HepG2 (cell line): ENCODE data around the gene RAB38. TPM values are rescaled to one million over a fixed set of nuclear protein-coding genes. Genes with fewer than 3 reads are reported as not detected.

Experiments
- E2F2 ChIP-seq: sonication (generic); formaldehyde crosslinking; IDR thresholded peaks from 2 replicates; pipeline ENCODE4 v1.4.0; 2020; ENCODE audit warnings: missing genetic modification reagents, borderline replicate concordance
- GLI4 ChIP-seq: sonication (generic); formaldehyde crosslinking; IDR thresholded peaks from 2 replicates; pipeline ENCODE4 v1.5.1; 2020; ENCODE audit warnings: missing genetic modification reagents, mild to moderate bottlenecking, moderate library complexity, borderline replicate concordance
- JUND ChIP-seq: sonication (generic); formaldehyde crosslinking; IDR thresholded peaks from 2 replicates; pipeline ENCODE4 v1.8.0; 2022; ENCODE audit warnings: mild to moderate bottlenecking, missing genetic modification reagents
- NONO ChIP-seq, 2 experiments: fragments of 450-650 bp in 1 of 2; sonication (generic) in 1 of 2; formaldehyde crosslinking in 1 of 2; IDR thresholded peaks in 1 of 2; conservative IDR thresholded peaks in 1 of 2; 2 replicates each; pipeline versions ENCODE4 v1.6.1 to v1.8.0; 2017 to 2022; ENCODE audit warnings: mild to moderate bottlenecking in 1 of 2, missing genetic modification reagents in 1 of 2, moderate library complexity in 1 of 2
- SOX13 ChIP-seq, 3 experiments: fragments of 450-650 bp in 1 of 3; sonication (generic) in 1 of 3; formaldehyde crosslinking in 1 of 3; IDR thresholded peaks in 2 of 3; conservative IDR thresholded peaks in 1 of 3; 2 replicates each; pipeline versions ENCODE4 v1.5.0 to v1.6.1; 2016 to 2020; ENCODE audit warnings: antibody characterized with exemption in 1 of 3, mild to moderate bottlenecking in 1 of 3, missing compliant biosample characterization in 1 of 3, missing genetic modification reagents in 1 of 3, moderate library complexity in 1 of 3
- USF2 ChIP-seq, 2 experiments: sonication (generic) in 1 of 2; formaldehyde crosslinking in 1 of 2; IDR thresholded peaks; 2 replicates each; pipeline versions ENCODE4 v1.5.1 to v1.6.1; 2011 to 2020; ENCODE audit warnings: borderline replicate concordance in 1 of 2, low read depth in 1 of 2, low read length in 1 of 2, mild to moderate bottlenecking in 1 of 2, missing genetic modification reagents in 1 of 2, moderate library complexity in 1 of 2
- ZBTB20 ChIP-seq: sonication (generic); formaldehyde crosslinking; IDR thresholded peaks from 2 replicates; pipeline ENCODE4 v1.8.1; 2023; ENCODE audit warnings: missing genetic modification reagents, low read depth, mild to moderate bottlenecking, borderline replicate concordance
- polyA plus RNA-seq, 8 experiments: library from polyadenylated mRNA; depleted of rRNA in 3 of 8; stranded (reverse) in 7 of 8; unstranded in 1 of 8; fragments of >200 nt; fragmentation: Illumina TruSeq in 4 of 8; extraction: Trizol in 4 of 8; gene quantifications; 2 replicates each; pipeline versions ENCODE4 v1.2.1 to v1.2.3, GENCODE V29; 2011 to 2016; ENCODE audit warnings: low read depth in 4 of 8, missing spikeins in 1 of 8, mixed read lengths in 1 of 8; ENCODE audit not compliant: insufficient read depth in 1 of 8
- total RNA-seq, 5 experiments: library from RNA; depleted of rRNA; stranded (reverse); fragments of >200 nt; fragmentation: Illumina TruSeq; extraction: Trizol; gene quantifications; 2 replicates each; pipeline ENCODE4 v1.2.3, GENCODE V29; 2016; ENCODE audit warnings: low read depth in 1 of 5

Gene RAB38
- total and polyA plus RNA-seq, 2 of the 13 experiments (the other 11 are each of a cell fraction or from before 2014, with no cell fraction given) = 0.13 to 0.30 TPM

GRCh38 chr11:88101881-88102597 lies 73.2 kb downstream of the RAB38 start (continued):
- TF ChIP-seq E2F2 (CRISPR knock-in tag) (no peak), SOX13 (IDR thresholded peaks at IDR 0.05) (no peak), SOX13 (CRISPR knock-in tag; conservative IDR thresholded peaks at IDR 0.05 in 1 of 2, IDR thresholded peaks at IDR 0.05 in 1 of 2) (no peak), GLI4 (CRISPR knock-in tag) (no peak), USF2 (IDR thresholded peaks at IDR 0.05; ENCODE audit: low read depth, low read length) (no peak), USF2 (CRISPR knock-in tag; IDR thresholded peaks at IDR 0.05; ENCODE audit: borderline replicate concordance) (no peak), JUND (CRISPR knock-in tag) (no peak), NONO (IDR thresholded peaks at IDR 0.05) (no peak), NONO (CRISPR knock-in tag; conservative IDR thresholded peaks at IDR 0.05) (no peak), ZBTB20 (CRISPR knock-in tag) (no peak)
